Upper lobe of left lung (tissue), 4 donors: ENCODE data around the gene TTI1.

ENCODE experiments used
- EP300 ChIP-seq, 4 donors: sonication (generic); formaldehyde crosslinking; IDR thresholded peaks; one replicate each; pipeline ENCODE4 v1.5.1; 2017; ENCODE audit warnings: antibody characterized with exemption in 4 of 4, control low read depth in 2 of 4
- POLR2AphosphoS5 ChIP-seq, 2 donors: sonication (generic); formaldehyde crosslinking; IDR thresholded peaks; one replicate each; pipeline ENCODE4 v1.5.1; 2017; ENCODE audit warnings: antibody characterized with exemption in 2 of 2
- TF ChIP-seq, protein P1 (sequence below), 6 experiments: fragments of 450-650 bp in 4 of 6; fragments of 200-600 bp in 2 of 6; sonication (generic) in 2 of 6; IDR thresholded peaks; one replicate each; pipeline ENCODE4 v1.5.1; 2016 to 2019; ENCODE audit warnings: antibody characterized with exemption in 6 of 6

DNA sequence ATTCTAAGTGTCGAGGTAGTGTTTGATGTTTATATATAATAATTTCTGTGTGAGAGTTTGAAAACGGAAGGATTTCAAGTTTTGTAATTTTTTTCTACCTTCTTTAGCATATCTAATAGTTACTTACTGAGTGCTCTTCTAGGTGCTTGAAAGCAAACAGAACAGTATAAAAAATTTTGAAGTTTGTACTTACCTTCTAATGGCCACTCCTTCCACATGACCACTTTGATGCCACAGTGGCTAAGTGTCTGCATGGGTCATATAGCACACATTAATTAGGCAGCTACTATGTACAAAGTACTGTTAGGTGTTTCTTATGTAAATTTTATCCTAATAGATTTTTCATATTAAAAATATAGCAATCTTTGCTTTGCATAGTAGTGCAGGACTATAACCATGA, 21.4 kb upstream of the TTI1 start:
- TF ChIP-seq, protein P1, sequence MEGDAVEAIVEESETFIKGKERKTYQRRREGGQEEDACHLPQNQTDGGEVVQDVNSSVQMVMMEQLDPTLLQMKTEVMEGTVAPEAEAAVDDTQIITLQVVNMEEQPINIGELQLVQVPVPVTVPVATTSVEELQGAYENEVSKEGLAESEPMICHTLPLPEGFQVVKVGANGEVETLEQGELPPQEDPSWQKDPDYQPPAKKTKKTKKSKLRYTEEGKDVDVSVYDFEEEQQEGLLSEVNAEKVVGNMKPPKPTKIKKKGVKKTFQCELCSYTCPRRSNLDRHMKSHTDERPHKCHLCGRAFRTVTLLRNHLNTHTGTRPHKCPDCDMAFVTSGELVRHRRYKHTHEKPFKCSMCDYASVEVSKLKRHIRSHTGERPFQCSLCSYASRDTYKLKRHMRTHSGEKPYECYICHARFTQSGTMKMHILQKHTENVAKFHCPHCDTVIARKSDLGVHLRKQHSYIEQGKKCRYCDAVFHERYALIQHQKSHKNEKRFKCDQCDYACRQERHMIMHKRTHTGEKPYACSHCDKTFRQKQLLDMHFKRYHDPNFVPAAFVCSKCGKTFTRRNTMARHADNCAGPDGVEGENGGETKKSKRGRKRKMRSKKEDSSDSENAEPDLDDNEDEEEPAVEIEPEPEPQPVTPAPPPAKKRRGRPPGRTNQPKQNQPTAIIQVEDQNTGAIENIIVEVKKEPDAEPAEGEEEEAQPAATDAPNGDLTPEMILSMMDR (IDR thresholded peaks at IDR 0.05), result no peak
- no peak for TF ChIP-seq POLR2AphosphoS5 (IDR thresholded peaks at IDR 0.05)
- no peak for TF ChIP-seq EP300 (IDR thresholded peaks at IDR 0.05)
